ENCODE data around the gene ADGRF4.

The ADGRF4 gene

DNA sequence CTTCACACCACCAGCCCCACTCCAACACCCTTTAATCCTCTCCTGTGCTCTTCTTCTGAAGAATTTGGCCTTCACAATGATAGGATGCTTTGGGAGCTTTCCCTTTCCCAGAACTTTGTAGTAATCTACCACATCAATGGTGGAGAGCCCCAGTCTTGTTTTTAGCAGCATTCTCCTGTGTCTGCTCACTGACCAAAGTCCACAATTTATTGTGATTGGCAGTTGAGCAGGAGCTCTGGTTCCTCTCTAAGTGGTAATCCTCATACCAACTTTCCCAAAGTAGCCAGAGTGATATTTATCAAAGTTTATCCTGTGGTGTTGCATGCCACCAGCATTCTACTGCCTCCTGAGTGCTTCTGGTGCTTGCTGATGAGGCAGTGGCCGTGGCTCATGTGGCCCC is 54.4 kb downstream of the ADGRF4 start:
- TF ChIP-seq, protein P1, sequence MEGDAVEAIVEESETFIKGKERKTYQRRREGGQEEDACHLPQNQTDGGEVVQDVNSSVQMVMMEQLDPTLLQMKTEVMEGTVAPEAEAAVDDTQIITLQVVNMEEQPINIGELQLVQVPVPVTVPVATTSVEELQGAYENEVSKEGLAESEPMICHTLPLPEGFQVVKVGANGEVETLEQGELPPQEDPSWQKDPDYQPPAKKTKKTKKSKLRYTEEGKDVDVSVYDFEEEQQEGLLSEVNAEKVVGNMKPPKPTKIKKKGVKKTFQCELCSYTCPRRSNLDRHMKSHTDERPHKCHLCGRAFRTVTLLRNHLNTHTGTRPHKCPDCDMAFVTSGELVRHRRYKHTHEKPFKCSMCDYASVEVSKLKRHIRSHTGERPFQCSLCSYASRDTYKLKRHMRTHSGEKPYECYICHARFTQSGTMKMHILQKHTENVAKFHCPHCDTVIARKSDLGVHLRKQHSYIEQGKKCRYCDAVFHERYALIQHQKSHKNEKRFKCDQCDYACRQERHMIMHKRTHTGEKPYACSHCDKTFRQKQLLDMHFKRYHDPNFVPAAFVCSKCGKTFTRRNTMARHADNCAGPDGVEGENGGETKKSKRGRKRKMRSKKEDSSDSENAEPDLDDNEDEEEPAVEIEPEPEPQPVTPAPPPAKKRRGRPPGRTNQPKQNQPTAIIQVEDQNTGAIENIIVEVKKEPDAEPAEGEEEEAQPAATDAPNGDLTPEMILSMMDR (conservative IDR thresholded peaks at IDR 0.05; ENCODE audit: control insufficient read depth, insufficient read depth, low read depth, low read length) = no peak
- H3K4me3 ChIP-seq (ENCODE audit: control insufficient read depth, low read depth, low read length) = no peak overlapping the region

DNA sequence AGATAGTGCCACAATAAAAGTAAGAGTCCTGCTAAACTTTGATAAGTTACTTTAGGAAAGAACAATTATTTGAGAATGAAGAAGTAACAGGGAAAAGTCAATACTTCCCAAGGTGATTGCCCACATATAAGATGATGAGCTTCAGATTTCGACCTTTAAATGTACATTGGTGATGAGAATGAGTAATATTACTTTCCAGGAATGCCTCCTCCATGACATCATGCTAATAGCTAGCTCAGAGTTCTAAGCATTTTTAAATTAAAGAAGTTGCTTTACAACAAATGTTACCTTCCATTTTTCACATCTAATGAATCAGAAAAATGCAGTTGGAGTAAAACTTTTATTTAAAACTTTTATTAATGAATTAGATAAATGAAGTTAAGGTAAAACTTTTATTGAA is 61.0 kb downstream of the ADGRF4 start:
- peak; percentile 12 for DNase-seq (ENCODE audit: low read depth)
- TF ChIP-seq, protein P1 (conservative IDR thresholded peaks at IDR 0.05; ENCODE audit: control insufficient read depth, insufficient read depth, low read depth, low read length) = no peak
- no peak overlapping the region for H3K4me3 ChIP-seq (ENCODE audit: control insufficient read depth, low read depth, low read length)

More for the DNA sequence above, 54.4 kb downstream of the ADGRF4 start:
- DNase-seq (ENCODE audit: low read depth) = no peak

DNA sequence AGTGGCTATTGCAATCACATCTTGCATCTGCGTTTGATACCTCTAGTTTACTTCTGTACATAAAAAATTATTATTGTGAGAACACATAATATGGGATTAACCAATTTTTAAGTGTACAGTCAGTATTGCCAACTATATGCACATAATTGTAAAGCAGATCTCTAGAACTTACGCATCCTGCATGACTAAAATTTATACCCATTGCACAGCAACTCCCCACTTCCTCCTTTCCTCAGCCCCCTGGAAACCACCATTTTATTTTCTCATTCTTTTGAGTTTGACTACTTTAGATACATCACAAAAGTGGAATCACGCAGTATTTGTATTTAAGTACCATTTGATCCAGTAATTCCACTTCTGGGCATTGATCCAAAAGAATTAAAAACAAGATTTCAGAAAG is 64.1 kb downstream of the ADGRF4 start:
- TF ChIP-seq, protein P1 (conservative IDR thresholded peaks at IDR 0.05; ENCODE audit: control insufficient read depth, insufficient read depth, low read depth, low read length) = no peak
- DNase-seq (ENCODE audit: low read depth) = no peak
- H3K4me3 ChIP-seq (ENCODE audit: control insufficient read depth, low read depth, low read length) = no peak overlapping the region

DNA sequence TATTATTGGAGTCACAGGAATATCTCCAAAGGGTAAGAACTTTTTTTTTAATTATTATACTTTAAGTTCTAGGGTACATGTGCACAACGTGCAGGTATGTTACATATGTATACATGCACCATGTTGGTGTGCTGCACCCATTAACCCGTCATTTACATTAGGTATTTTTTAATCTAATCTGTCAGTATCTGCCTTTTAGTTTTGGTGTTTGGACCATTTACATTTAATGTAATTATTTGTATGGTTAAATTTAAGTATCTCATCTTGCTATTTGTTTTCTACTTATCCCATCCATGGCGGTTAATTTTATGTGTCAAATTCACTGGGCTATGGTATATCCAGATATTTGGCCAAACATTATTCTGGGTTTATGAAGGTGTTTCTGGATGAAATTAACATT is 68.1 kb downstream of the ADGRF4 start:
- DNase-seq (ENCODE audit: low read depth) = no peak
- TF ChIP-seq, protein P1 (conservative IDR thresholded peaks at IDR 0.05; ENCODE audit: control insufficient read depth, insufficient read depth, low read depth, low read length) = no peak
- no peak overlapping the region for H3K4me3 ChIP-seq (ENCODE audit: control insufficient read depth, low read depth, low read length)

DNA sequence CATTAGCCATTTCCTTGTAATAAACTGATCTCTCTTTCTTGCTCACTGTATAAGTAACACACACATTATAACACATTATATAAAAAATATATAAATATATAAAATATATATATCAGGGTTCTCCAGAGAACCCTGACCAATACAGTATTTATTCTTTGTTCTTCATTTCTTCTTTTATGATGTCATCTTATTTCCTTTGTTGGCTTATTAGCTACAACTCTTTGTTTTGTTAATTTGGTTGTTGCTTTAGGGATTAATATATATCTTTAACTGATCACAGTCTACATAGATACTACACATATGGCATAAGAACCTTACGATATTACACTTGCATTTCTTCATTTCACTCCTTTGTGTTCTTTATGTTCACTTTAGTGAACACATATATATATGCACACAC is 68.7 kb downstream of the ADGRF4 start:
- no peak overlapping the region for H3K4me3 ChIP-seq (ENCODE audit: control insufficient read depth, low read depth, low read length)
- TF ChIP-seq, protein P1 (conservative IDR thresholded peaks at IDR 0.05; ENCODE audit: control insufficient read depth, insufficient read depth, low read depth, low read length) = no peak
- no peak for DNase-seq (ENCODE audit: low read depth)

- H3K4me3 ChIP-seq (ENCODE audit: control insufficient read depth, low read depth, low read length) = no peak overlapping the region
- no peak for DNase-seq (ENCODE audit: low read depth)
These were observed 71.6 kb downstream of the ADGRF4 start for GRCh38 chr6:47769982-47770381.

More at GRCh38 chr6:47769982-47770381, 71.6 kb downstream of the ADGRF4 start:
- TF ChIP-seq, protein P1 (conservative IDR thresholded peaks at IDR 0.05; ENCODE audit: control insufficient read depth, insufficient read depth, low read depth, low read length) = no peak

Measured in fibroblast of mammary gland (primary cell).